ENCODE results near the gene BCL2L11.

BCL2L11 gene

GRCh38 chr2:111191877-111192276, 71.2 kb downstream of the BCL2L11 start:
- no peak for DNase-seq (ENCODE audit: low read depth)
- H3K4me3 ChIP-seq (ENCODE audit: low read length): no peak overlapping the region
- TF ChIP-seq CTCF (conservative IDR thresholded peaks at IDR 0.05; ENCODE audit: low read length): no peak

GRCh38 chr2:111192776-111193368, 72.2 kb downstream of the BCL2L11 start:
- H3K4me3 ChIP-seq (ENCODE audit: low read length): no peak overlapping the region
- TF ChIP-seq CTCF (conservative IDR thresholded peaks at IDR 0.05; ENCODE audit: low read length): no peak
- DNase-seq (ENCODE audit: low read depth): no peak

GRCh38 chr2:111194835-111195621, 74.3 kb downstream of the BCL2L11 start:
- no peak for DNase-seq (ENCODE audit: low read depth)
- TF ChIP-seq CTCF (conservative IDR thresholded peaks at IDR 0.05; ENCODE audit: low read length): no peak
- no peak overlapping the region for H3K4me3 ChIP-seq (ENCODE audit: low read length)

GRCh38 chr2:111196435-111196834, 75.7 kb downstream of the BCL2L11 start:
- DNase-seq (ENCODE audit: low read depth): no peak
- TF ChIP-seq CTCF (conservative IDR thresholded peaks at IDR 0.05; ENCODE audit: low read length): no peak

GRCh38 chr2:111198701-111199100, 78.0 kb downstream of the BCL2L11 start:
- H3K4me3 ChIP-seq (ENCODE audit: low read length): no peak overlapping the region
- no peak for DNase-seq (ENCODE audit: low read depth)
- TF ChIP-seq CTCF (conservative IDR thresholded peaks at IDR 0.05; ENCODE audit: low read length): no peak

More at GRCh38 chr2:111196435-111196834, 75.7 kb downstream of the BCL2L11 start:
- no peak overlapping the region for H3K4me3 ChIP-seq (ENCODE audit: low read length)

GRCh38 chr2:111199840-111200239, 79.1 kb downstream of the BCL2L11 start:
- no peak for DNase-seq (ENCODE audit: low read depth)
- TF ChIP-seq CTCF (conservative IDR thresholded peaks at IDR 0.05; ENCODE audit: low read length): no peak
- H3K4me3 ChIP-seq (ENCODE audit: low read length): no peak overlapping the region

- no peak for DNase-seq (ENCODE audit: low read depth)
- no peak overlapping the region for H3K4me3 ChIP-seq (ENCODE audit: low read length)
- no peak for TF ChIP-seq CTCF (conservative IDR thresholded peaks at IDR 0.05; ENCODE audit: low read length)
Observed at GRCh38 chr2:111200333-111200881, 79.7 kb downstream of the BCL2L11 start.
